Measurements from ENCODE around the gene ARPC2. TPM values are rescaled to one million over a fixed set of nuclear protein-coding genes. Genes with fewer than 3 reads are reported as not detected.
A peak's percentile ranks its signal among the peaks of the same experiment; 100 is the strongest.

ARPC2 gene
- total and polyA plus RNA-seq, 12 donors = 58.5 to 213 (median 134) TPM

DNA sequence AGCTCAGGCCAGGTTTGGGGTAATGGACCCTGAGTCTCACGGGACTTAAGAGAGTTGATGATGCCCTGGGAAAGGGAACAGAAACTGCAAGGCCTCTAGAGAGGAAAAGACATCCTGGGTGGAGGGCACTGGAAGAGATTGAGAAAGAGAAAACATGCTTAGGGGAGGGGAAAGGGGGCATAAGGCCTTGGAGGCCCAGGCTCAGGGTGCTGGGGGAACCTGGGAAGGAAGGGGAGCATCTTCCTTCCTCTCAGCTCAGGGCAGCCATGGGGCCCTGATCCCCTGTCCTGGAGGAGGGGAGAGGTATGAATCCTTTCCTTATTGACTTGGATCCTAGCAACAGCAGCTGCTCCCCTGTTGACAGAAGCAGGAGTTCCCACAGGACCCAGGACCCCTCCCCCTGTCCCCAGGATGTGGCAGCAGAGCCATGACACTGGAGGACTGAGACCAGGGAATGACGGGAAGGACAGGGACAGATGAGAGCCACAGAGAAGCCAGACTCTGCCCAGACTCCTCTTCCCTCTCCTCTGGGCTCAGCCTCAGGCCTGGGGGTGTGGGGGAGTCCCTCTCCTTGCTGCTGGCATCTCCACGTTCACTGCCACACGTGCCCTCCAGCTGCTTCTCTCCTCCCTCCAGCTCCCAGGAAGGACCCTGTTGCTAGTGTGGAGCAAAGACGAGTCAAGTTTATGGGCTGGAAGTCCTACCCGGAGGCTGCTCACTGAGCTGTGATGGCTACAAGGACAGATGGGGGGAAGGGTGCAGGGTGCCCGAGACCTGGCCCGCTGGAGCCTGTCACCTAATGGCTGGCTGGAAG lies 44.6 kb downstream of the ARPC2 start:
- Histone ChIP-seq H3K36me3 (peaks cover 0 to 49% (median 34%) of the 10 kb centered on the region in 9 donors), H3K27ac (peak overlapping the region; percentile 56 to 98 (median 87)), H3K4me3 (peak overlapping the region in 1 of 10 donors; percentile 12), H3K27me3 (no peaks in the 10 kb centered on the region), H3K9me3 (no peaks in the 10 kb centered on the region), H3K4me1 (peaks cover 34 to 81% (median 64%) of the 10 kb centered on the region in 9 donors)
- intact Hi-C loops (cut with DNase I) = loop anchor here in 1 of 10 donors (5.0 kb wide), 1 partner anchor 44 kb away; the partner anchor contains the start of gene ARPC2
- TF ChIP-seq, protein P1, sequence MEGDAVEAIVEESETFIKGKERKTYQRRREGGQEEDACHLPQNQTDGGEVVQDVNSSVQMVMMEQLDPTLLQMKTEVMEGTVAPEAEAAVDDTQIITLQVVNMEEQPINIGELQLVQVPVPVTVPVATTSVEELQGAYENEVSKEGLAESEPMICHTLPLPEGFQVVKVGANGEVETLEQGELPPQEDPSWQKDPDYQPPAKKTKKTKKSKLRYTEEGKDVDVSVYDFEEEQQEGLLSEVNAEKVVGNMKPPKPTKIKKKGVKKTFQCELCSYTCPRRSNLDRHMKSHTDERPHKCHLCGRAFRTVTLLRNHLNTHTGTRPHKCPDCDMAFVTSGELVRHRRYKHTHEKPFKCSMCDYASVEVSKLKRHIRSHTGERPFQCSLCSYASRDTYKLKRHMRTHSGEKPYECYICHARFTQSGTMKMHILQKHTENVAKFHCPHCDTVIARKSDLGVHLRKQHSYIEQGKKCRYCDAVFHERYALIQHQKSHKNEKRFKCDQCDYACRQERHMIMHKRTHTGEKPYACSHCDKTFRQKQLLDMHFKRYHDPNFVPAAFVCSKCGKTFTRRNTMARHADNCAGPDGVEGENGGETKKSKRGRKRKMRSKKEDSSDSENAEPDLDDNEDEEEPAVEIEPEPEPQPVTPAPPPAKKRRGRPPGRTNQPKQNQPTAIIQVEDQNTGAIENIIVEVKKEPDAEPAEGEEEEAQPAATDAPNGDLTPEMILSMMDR (IDR thresholded peaks at IDR 0.05) = no peak
- DNase-seq = no peak
- 66 to 73% methylated on average over 8 of the region's 8 CpGs for WGBS, 2 donors
- ATAC-seq = no peak

DNA sequence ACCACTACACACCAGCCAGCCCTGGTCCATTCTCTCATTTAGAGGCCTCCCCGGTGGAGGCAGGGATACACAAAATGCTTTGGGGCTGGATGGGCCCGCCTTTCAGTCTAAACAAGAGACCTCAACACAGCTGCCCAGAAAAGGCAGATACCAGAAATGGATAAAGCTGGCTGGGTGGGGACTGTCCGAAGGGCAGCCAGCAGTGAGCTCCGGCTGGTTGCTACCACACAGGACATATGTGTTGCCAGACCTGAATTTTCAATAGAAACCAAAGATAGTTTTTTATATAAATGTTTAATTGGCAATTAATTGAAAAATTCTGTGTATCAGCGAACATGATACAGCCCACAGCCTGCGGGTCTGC lies 45.2 kb downstream of the ARPC2 start:
- TF ChIP-seq, protein P1 (IDR thresholded peaks at IDR 0.05) = no peak
- H3K9me3 ChIP-seq = no peaks in the 10 kb centered on the region
- no peaks in the 10 kb centered on the region for H3K27me3 ChIP-seq
- DNase-seq = no peak
- no peak overlapping the region for H3K4me3 ChIP-seq
- intact Hi-C loops (cut with DNase I) = loop anchor here in 1 of 10 donors (5.0 kb wide), 1 partner anchor 45 kb away; the partner anchor contains the start of gene ARPC2
- H3K4me1 ChIP-seq = peaks cover 34 to 75% (median 61%) of the 10 kb centered on the region in 9 donors
- H3K36me3 ChIP-seq = peaks cover 0 to 49% (median 38%) of the 10 kb centered on the region in 9 donors
- H3K27ac ChIP-seq = peak overlapping the region in 7 of 10 donors; percentile 75 to 95 (median 87)
- 82 to 88% methylated on average over 6 of the region's 6 CpGs for WGBS, 2 donors
- no peak for ATAC-seq

DNA sequence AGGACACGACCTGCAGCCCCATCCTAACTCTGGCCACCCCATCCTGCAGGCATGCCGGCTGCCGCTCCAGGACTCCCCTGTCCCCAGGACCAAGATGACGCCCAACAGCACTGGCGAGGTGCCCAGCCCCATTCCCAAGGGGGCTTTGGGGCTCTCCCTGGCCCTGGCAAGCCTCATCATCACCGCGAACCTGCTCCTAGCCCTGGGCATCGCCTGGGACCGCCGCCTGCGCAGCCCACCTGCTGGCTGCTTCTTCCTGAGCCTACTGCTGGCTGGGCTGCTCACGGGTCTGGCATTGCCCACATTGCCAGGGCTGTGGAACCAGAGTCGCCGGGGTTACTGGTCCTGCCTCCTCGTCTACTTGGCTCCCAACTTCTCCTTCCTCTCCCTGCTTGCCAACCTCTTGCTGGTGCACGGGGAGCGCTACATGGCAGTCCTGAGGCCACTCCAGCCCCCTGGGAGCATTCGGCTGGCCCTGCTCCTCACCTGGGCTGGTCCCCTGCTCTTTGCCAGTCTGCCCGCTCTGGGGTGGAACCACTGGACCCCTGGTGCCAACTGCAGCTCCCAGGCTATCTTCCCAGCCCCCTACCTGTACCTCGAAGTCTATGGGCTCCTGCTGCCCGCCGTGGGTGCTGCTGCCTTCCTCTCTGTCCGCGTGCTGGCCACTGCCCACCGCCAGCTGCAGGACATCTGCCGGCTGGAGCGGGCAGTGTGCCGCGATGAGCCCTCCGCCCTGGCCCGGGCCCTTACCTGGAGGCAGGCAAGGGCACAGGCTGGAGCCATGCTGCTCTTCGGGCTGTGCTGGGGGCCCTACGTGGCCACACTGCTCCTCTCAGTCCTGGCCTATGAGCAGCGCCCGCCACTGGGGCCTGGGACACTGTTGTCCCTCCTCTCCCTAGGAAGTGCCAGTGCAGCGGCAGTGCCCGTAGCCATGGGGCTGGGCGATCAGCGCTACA lies 45.9 kb downstream of the ARPC2 start:
- peak in 1 of 2 donors; percentile 50 for DNase-seq
- peak overlapping the region in 6 of 10 donors; percentile 15 to 95 (median 87) for H3K27ac ChIP-seq
- H3K4me1 ChIP-seq = peaks cover 31 to 75% (median 57%) of the 10 kb centered on the region in 9 donors
- TF ChIP-seq, protein P1 (IDR thresholded peaks at IDR 0.05) = no peak
- H3K27me3 ChIP-seq = no peaks in the 10 kb centered on the region
- no peak overlapping the region for H3K4me3 ChIP-seq
- no peak for ATAC-seq
- intact Hi-C loops (cut with DNase I) = loop anchor here in 1 of 10 donors (5.0 kb wide), 1 partner anchor 46 kb away; the partner anchor contains the start of gene ARPC2
- peaks cover 0 to 55% (median 45%) of the 10 kb centered on the region in 9 donors for H3K36me3 ChIP-seq
- 87 to 89% methylated on average over 39 of the region's 39 CpGs for WGBS, 2 donors
- H3K9me3 ChIP-seq = no peaks in the 10 kb centered on the region

Data from heart right ventricle (tissue), 16 donors.